GM23248 (cell line): ENCODE data around the gene HSF4. TPM values are rescaled to one million over a fixed set of nuclear protein-coding genes. Genes with fewer than 3 reads are reported as not detected.

Experiments used
- DNase-seq: peaks from one replicate; pipeline ENCODE4 v3.0.0-alpha.2; 2015
- H2AFZ ChIP-seq: fragments of 200-600 bp; sonication (generic); 2 replicates; pipeline ENCODE4 v1.6.1; 2016; ENCODE audit warnings: antibody characterized with exemption
- H3F3A ChIP-seq: fragments of 200-600 bp; sonication (generic); 2 replicates; pipeline ENCODE4 v1.6.1; 2016; ENCODE audit warnings: mild to moderate bottlenecking, antibody characterized with exemption, mixed run types; ENCODE audit not compliant: insufficient read depth
- H3K27ac ChIP-seq: fragments of 200-600 bp; sonication (generic); 2 replicates; pipeline ENCODE4 v1.5.1; 2016; ENCODE audit warnings: mild to moderate bottlenecking
- H3K27me3 ChIP-seq: fragments of 200-600 bp; sonication (generic); replicated peaks from 2 replicates; pipeline ENCODE4 v1.6.1; 2016; ENCODE audit warnings: mild to moderate bottlenecking; ENCODE audit not compliant: insufficient read depth
- H3K36me3 ChIP-seq: fragments of 200-600 bp; sonication (generic); 2 replicates; pipeline ENCODE4 v1.6.1; 2016; ENCODE audit warnings: low read depth, mild to moderate bottlenecking
- H3K4me1 ChIP-seq: fragments of 200-600 bp; sonication (generic); 2 replicates; pipeline ENCODE4 v1.6.1; 2016; ENCODE audit warnings: mild to moderate bottlenecking; ENCODE audit not compliant: insufficient read depth
- H3K4me2 ChIP-seq: fragments of 200-600 bp; sonication (generic); one replicate; pipeline ENCODE4 v1.6.1; 2016; ENCODE audit warnings: mild to moderate bottlenecking; ENCODE audit not compliant: unreplicated experiment
- H3K4me3 ChIP-seq: fragments of 200-600 bp; sonication (generic); 2 replicates; pipeline ENCODE4 v1.5.1; 2016; ENCODE audit warnings: mild to moderate bottlenecking
- H3K79me2 ChIP-seq: fragments of 200-600 bp; sonication (generic); 2 replicates; pipeline ENCODE4 v1.6.1; 2016; ENCODE audit warnings: mild to moderate bottlenecking; ENCODE audit not compliant: insufficient read depth
- H3K9ac ChIP-seq: fragments of 200-600 bp; sonication (generic); 2 replicates; pipeline ENCODE4 v1.6.1; 2016; ENCODE audit warnings: mild to moderate bottlenecking
- H3K9me2 ChIP-seq: fragments of 200-600 bp; sonication (generic); 2 replicates; pipeline ENCODE4 v1.6.1; 2016; ENCODE audit warnings: mixed run types, mild to moderate bottlenecking, moderate library complexity; ENCODE audit not compliant: insufficient read depth
- H3K9me3 ChIP-seq: fragments of 200-600 bp; sonication (generic); one replicate; pipeline ENCODE4 v1.6.1; 2017; ENCODE audit warnings: low read depth
- H4K20me1 ChIP-seq: fragments of 200-600 bp; sonication (generic); 2 replicates; pipeline ENCODE4 v1.6.0; 2016; ENCODE audit not compliant: insufficient read depth
- EZH2 ChIP-seq: fragments of 200-600 bp; sonication (generic); IDR thresholded peaks from 2 replicates; pipeline ENCODE4 v1.6.1; 2018; ENCODE audit warnings: antibody characterized with exemption, mild to moderate bottlenecking; ENCODE audit not compliant: insufficient read depth, poor library complexity, severe bottlenecking
- EZH2phosphoT487 ChIP-seq: fragments of 200-600 bp; sonication (generic); IDR thresholded peaks from 2 replicates; pipeline ENCODE4 v1.6.1; 2018; ENCODE audit warnings: antibody characterized with exemption, moderate library complexity, mild to moderate bottlenecking, low read depth; ENCODE audit not compliant: insufficient read depth
- WGBS, 2 experiments: methylation state at CpG; one replicate each; pipeline ENCODE4 v1.1.6; 2015 to 2017; ENCODE audit warnings: low lambda C conversion rate in 2 of 2, low coverage in 1 of 2; ENCODE audit errors: missing lambda C conversion rate in 2 of 2; 5-methylcytosine and 5-hydroxymethylcytosine counted together
- in situ Hi-C: fragments of 300-500 bp; cut with MboI; formaldehyde crosslinking; loops from 2 replicates; pipeline ENCODE4 v1.15.0; 2020
- polyA plus RNA-seq: library from polyadenylated mRNA; unstranded; fragments of >200 nt; fragmentation: Nextera tagmentation; extraction: Ambion mirVana; gene quantifications from 2 replicates; pipeline ENCODE4 v1.2.1, GENCODE V29; 2016
- total RNA-seq: library from RNA; depleted of rRNA; stranded (reverse); fragments of >200 nt; shearing (Covaris generic); gene quantifications from 2 replicates; pipeline ENCODE4 v1.2.3, GENCODE V29; 2014

HSF4 gene
- total and polyA plus RNA-seq, 2 experiments from 2014 or later: 3.0 to 10.8 TPM

GRCh38 chr16:67169642-67170167, 5.2 kb downstream of the HSF4 start:
- Histone ChIP-seq H3K4me3 (peak overlapping the region; percentile 74), H3K9ac (peak overlapping the region; percentile 86), H3K27ac (peak overlapping the region; percentile 86), H3F3A (peaks cover 26% of the 10 kb centered on the region), H3K9me3 (no peaks in the 10 kb centered on the region), H2AFZ (peak overlapping the region; percentile 76), H4K20me1 (no peaks in the 10 kb centered on the region), H3K36me3 (no peaks in the 10 kb centered on the region), H3K4me1 (0 out of 2 replicates have a peak, but pooled peaks cover 9% of the 10 kb centered on the region), H3K27me3 (no peaks in the 10 kb centered on the region), H3K79me2 (no peaks in the 10 kb centered on the region), H3K4me2 (peak overlapping the region; percentile 87), H3K9me2 (no peaks in the 10 kb centered on the region)
- in situ Hi-C loops: loop anchor here (25.0 kb wide), 1 partner anchor 207 kb away; the partner anchor contains the start of gene CES3
- peak; percentile 53 for DNase-seq
- 21 to 22% methylated on average over 21 to 24 of the region's 24 CpGs for WGBS, 2 experiments
- TF ChIP-seq EZH2 (no peak), EZH2phosphoT487 (no peak)

- no peaks in the 10 kb centered on the region for H3K36me3 ChIP-seq
- no peaks in the 10 kb centered on the region for H3K9me2 ChIP-seq
- H4K20me1 ChIP-seq: no peaks in the 10 kb centered on the region
- H3K9ac ChIP-seq: peak within 1 kb of the TSS; percentile 86
- WGBS, 2 experiments: 2% methylated on average over 35 to 44 of the region's 50 CpGs
- no peaks in the 10 kb centered on the region for H3K79me2 ChIP-seq
- no peaks in the 10 kb centered on the region for H3K27me3 ChIP-seq
- in situ Hi-C loops: loop anchor here (25.0 kb wide), 1 partner anchor 208 kb away; the partner anchor contains the start of gene CES3
- H3K27ac ChIP-seq: peak within 1 kb of the TSS; percentile 86
- H3K4me2 ChIP-seq: peak within 1 kb of the TSS; percentile 87
- peak within 1 kb of the TSS; percentile 77 for H2AFZ ChIP-seq
- H3K4me3 ChIP-seq: peak within 1 kb of the TSS; percentile 74
- H3K9me3 ChIP-seq: no peaks in the 10 kb centered on the region
- DNase-seq: peak; percentile 88
- TF ChIP-seq EZH2 (no peak), EZH2phosphoT487 (no peak)
- H3K4me1 ChIP-seq: 0 out of 2 replicates have a peak, but pooled peaks cover 9% of the 10 kb centered on the region
- peaks cover 26% of the 10 kb centered on the region for H3F3A ChIP-seq
These were observed 5.8 kb downstream of the HSF4 start, which contains the start of gene NOL3 for GRCh38 chr16:67170168-67170948. Gene NOL3 (plus strand): TSS chr16:67170538.

- 0 out of 2 replicates have a peak, but pooled peaks cover 9% of the 10 kb centered on the region for H3K4me1 ChIP-seq
- H2AFZ ChIP-seq: peak overlapping the region; percentile 77
- peaks cover 26% of the 10 kb centered on the region for H3F3A ChIP-seq
- peak; percentile 57 for DNase-seq
- no peaks in the 10 kb centered on the region for H3K9me2 ChIP-seq
- H3K9ac ChIP-seq: peak overlapping the region; percentile 86
- H3K4me3 ChIP-seq: peak overlapping the region; percentile 74
- H3K27me3 ChIP-seq: no peaks in the 10 kb centered on the region
- H3K4me2 ChIP-seq: peak overlapping the region; percentile 87
- 28 to 29% methylated on average over 14 of the region's 14 CpGs for WGBS, 2 experiments
- H3K79me2 ChIP-seq: no peaks in the 10 kb centered on the region
- H4K20me1 ChIP-seq: no peaks in the 10 kb centered on the region
- H3K27ac ChIP-seq: peak overlapping the region; percentile 86
- TF ChIP-seq EZH2phosphoT487 (no peak), EZH2 (no peak)
- H3K36me3 ChIP-seq: no peaks in the 10 kb centered on the region
- in situ Hi-C loops: loop anchor here (25.0 kb wide), 1 partner anchor 209 kb away; the partner anchor contains the start of gene CES3
- H3K9me3 ChIP-seq: no peaks in the 10 kb centered on the region
These were observed 6.6 kb downstream of the HSF4 start for GRCh38 chr16:67170949-67171649.

- peaks cover 26% of the 10 kb centered on the region for H3F3A ChIP-seq
- peak overlapping the region; percentile 73 for H3K9ac ChIP-seq
- H3K36me3 ChIP-seq: no peaks in the 10 kb centered on the region
- H2AFZ ChIP-seq: peak overlapping the region; percentile 69
- in situ Hi-C loops: loop anchor here (25.0 kb wide), 1 partner anchor 211 kb away; the partner anchor contains the start of gene CES3
- TF ChIP-seq EZH2: no peak
- TF ChIP-seq EZH2phosphoT487: no peak
- H3K27ac ChIP-seq: peak overlapping the region; percentile 67
- H3K4me3 ChIP-seq: peak overlapping the region; percentile 76
- H4K20me1 ChIP-seq: no peaks in the 10 kb centered on the region
- DNase-seq: no peak
- 0 out of 2 replicates have a peak, but pooled peaks cover 9% of the 10 kb centered on the region for H3K4me1 ChIP-seq
- no peaks in the 10 kb centered on the region for H3K27me3 ChIP-seq
- H3K79me2 ChIP-seq: no peaks in the 10 kb centered on the region
- H3K9me3 ChIP-seq: no peaks in the 10 kb centered on the region
- 100% methylated on average over 1 of the region's 1 CpG for WGBS, 2 experiments
- no peaks in the 10 kb centered on the region for H3K9me2 ChIP-seq
- H3K4me2 ChIP-seq: peak overlapping the region; percentile 92
These were observed 8.8 kb downstream of the HSF4 start for GRCh38 chr16:67173323-67173722.
